GM21529 (cell line): Measurements from ENCODE around the gene ZBTB48.

Experiments used
- ATAC-seq: cut with Tn5 transposase; IDR thresholded peaks from one replicate; pipeline ENCODE4 v1.9.1; 2021; ENCODE audit not compliant: unreplicated experiment

Gene ZBTB48

GRCh38 chr1:6603915-6604558, 24.2 kb downstream of the ZBTB48 start:
- ATAC-seq, result no peak

DNA sequence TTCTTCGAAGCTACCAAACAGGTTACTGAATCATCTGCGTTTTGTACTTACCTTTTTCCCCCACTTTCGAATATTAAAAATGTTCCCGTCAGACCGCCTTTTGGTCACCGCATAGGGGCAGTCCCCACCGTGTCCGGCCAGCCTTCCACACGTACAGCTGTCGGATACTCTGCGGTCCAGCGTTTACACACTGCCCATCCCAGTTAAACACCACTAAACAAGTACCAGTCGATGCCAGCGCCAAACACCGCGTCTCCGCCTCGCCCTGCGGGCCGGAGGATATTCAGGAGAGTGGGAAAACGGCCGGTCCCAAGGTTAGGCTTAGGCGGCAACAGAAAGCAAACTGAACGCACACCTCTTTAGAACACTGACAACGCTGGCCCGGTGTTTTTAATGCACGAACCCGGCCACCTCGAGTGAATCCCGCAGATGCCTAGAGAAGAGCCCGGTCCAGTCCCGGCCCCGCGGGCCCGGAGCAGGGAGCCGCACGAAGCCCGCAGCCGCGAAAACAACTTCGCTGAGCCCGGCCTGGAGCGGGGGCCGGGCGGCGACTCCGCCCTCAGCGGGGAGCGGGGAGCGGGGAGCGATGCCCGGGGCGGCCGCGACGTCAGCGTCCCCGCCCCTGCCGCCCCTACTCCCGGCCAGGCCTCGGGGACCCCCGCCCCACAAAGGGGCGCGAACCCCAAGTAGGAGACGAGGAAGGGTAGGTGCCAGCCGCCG, 33.0 kb downstream of the ZBTB48 start:
- peak; percentile 34 for ATAC-seq

- ATAC-seq, result peak; percentile 89
Measured at GRCh38 chr1:6613361-6614018, 33.7 kb downstream of the ZBTB48 start, which contains the start of gene PHF13. PHF13 (plus strand) TSS chr1:6613731; CDS start chr1:6614067, 336 bp downstream.

DNA sequence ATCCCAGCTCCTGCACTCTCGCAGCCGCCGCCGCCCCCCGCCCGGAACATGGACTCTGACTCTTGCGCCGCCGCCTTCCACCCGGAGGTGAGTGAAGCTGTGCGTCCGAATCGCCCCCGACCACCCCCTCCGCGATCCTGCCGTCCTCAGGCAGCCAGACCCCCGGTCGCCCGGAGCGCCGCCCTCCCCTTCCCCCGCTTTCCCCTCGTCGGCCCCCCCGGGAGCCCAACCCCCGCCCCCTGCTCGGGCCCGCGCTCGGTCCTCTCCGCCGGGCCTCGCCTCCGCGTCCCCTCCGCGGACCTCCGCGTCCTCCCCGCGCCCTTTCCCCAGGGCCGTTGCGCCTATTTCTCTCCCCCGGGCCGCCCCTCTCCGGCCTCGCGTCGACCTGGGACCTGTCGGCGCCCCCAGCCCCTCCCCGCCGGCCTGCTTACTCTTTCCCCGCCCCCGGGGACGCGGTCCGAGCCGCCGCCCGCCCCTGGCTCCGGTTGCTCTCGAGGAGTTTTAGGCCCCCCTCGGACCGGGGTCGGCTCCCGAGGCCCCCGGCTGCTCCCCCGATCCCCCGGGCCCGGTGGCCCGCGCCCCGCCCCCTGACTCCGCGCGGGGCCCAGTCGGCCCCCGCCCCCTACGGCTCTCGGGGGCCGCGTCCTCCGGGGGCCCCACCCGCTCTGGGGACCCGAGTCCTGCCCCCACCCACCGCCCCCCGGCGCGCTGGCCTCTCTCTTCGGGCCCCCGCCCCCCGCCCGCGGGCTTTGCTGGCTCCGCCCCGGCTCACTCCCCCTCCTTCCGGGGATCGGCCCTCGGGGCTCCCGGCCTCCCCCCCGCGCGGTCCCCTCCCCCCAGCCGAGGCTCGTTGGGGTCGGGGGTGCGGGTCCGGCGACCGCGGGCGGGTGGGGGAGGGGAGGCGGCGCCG, 34.5 kb downstream of the ZBTB48 start:
- ATAC-seq, result no peak

DNA sequence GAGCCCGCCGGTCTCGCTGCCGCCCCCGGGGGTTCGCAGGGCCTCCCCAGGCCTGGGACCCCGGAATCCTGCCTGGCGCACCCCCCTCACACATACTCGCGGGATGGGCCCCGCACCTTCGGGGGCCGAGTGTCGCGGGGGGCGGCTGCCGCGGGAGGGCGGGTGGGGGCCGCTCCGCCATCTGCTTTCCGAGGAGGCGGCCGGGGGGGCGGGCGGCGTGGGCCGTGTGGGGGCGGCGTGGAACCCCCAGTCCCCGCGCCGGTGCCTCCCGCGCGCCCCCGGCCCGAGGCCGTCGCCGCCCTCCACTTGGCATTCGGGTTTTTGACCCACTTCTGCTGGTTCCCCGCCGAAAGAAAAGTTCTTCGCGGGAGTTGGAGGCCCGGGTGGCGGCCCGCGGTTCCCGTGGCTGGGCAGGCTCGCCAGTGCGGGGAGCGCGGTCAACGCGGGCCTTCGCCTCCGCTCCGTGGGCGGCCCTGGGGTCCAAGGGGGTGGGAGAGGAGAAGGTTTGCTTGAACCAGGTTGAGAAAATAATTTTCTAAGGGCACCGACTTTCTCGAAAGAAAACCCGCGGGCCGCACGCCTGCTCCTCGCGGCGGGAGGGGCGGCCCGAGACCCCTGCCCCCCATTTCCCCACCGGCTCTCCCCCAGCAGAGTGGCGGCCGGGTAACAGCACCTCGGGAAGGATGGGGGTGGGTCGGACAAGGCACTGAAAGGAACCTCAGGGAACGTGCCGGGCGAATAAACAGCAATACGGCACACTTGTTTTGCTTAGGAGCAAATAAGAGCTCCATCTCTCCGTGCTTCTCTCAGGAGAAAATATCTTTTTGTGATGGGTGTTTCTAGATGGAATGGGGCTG, 35.4 kb downstream of the ZBTB48 start:
- no peak for ATAC-seq

- no peak for ATAC-seq
Measured at GRCh38 chr1:6619045-6619444, 39.3 kb downstream of the ZBTB48 start.

DNA sequence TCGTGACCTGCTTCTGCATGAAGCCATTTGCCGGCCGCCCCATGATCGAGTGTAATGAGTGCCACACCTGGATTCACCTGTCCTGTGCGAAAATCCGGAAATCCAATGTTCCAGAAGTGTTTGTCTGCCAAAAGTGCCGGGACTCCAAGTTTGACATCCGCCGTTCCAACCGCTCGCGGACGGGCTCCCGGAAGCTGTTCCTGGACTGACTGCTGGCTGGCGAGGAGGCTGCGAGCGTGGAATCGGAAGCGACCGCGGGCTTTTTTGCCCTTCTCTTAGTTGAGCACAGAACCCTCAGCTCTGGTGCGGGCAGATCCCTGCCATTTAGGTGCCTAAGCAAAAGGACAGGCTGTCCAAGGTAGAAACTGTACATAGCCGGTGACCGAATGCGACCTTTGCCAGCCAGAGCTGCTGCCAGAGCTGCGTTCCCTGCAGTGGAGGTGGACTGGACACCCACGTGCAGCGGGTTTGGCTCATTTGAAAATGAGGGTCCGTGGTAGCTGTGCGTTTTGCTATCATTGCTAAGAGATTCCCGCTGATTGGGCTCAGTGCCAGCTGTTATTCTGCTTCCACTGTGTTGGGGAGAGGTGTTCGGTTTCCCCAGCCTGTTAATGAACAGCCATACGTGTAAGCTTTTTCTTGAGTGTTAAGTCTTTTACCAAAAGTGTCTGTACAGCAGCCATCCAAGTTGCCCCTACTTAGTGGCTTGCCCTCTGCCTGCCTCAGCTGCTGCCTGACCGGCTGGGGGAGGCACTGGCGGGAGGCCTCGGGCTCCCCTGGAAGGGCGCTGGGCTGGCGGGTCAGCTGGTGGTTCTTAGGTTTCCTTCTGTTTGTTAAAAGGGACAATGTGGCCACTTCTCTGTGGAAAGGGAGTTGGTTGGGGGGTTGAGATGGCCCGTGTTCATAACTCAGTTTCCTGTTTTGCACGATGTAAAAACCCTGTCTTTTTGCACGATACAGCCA, 41.9 kb downstream of the ZBTB48 start:
- no peak for ATAC-seq

GRCh38 chr1:6622396-6623152, 42.8 kb downstream of the ZBTB48 start:
- ATAC-seq, result no peak

DNA sequence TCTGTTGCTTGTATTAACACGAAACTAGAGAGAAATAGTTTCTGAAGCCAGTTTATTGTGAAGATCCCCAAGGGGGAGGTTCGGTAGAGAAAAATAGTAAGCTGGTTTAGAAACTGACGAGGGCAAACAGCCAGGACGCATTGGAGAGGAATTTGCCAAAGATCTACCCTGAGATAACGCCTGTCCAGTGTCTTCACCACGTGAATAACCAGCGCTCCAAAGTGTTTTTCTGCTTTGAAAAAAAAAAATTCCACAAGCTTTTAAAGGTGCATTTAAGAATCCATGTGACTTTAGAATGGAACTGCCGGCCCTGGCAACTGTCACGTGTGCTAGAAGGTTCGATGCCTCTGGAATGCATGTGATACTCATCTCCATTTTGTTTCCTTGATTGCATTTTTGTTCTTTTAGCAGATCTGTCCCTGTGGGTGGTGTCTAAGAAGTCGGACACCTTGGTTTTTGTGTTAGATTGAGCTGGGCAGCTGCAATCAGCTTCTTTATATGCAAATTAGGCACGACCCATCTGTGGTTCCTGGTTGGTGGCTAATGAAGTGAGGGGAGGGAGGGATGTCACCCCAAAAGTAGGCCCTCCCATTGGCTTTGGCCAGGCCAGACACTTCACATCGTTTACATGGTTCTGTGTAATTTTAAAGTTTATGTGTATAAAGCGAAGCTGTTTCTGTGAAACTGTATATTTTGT, 43.6 kb downstream of the ZBTB48 start:
- ATAC-seq, result no peak

GRCh38 chr1:6624710-6625583, 45.2 kb downstream of the ZBTB48 start, which contains the start of gene THAP3:
THAP3 (plus strand) TSS chr1:6624868; CDS start chr1:6625219, 351 bp downstream.
- peak; percentile 87 for ATAC-seq

DNA sequence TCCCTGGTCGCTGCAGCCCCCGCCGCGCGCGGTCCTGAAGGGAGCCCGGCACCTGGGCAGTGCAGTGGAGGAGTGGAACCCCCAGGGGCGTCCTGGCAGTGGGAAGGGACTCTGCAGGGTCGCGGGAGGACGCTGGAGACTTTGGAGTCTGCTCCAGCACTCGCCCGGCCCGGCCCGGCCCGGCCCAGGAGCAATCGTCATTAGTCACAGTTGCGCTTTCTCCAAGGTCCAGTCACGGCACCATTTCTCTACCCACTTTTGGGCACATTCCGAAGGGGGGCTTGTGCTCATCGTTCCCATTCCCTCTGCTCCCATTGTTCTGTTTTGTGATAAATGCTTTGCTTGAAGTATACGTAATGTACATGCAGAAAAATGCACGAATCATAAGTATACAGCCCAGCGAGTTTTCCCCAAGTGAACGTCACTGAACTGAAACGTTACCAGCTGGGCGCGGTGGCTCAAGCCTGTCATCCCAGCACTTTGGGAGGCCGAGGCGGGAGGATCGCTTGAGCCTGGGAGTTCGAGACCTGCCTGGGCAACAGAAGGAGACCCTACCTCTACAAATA, 45.9 kb downstream of the ZBTB48 start:
- no peak for ATAC-seq

DNA sequence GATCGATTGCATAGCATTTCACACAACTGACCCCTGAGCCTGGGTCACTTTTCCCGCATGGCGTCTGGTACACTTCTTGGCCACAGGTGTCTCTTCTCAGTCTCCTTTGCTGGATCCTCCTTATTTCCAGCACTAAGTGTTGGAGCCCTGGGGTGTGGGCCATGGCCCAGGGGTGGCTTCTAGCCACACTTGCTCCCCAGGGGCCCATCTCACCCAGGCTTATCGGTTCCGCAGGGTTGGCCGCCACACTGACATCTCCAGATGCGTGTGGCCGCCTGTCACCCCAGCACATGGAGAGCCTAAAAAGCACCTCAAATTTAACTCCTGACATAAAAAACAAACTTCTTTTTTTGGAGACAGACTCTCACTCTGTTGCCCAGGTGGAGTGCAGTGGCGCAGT, 47.2 kb downstream of the ZBTB48 start:
- no peak for ATAC-seq

GRCh38 chr1:6627841-6628545, 48.2 kb downstream of the ZBTB48 start:
- no peak for ATAC-seq

- no peak for ATAC-seq
Measured at GRCh38 chr1:6628971-6629479, 49.2 kb downstream of the ZBTB48 start.

GRCh38 chr1:6630027-6630426, 50.2 kb downstream of the ZBTB48 start:
- no peak for ATAC-seq
